GM12891 (cell line): ENCODE results near the gene MTSS2.

Experiments
- DNase-seq: peaks from one replicate; pipeline ENCODE4 v3.0.0; 2011; ENCODE audit warnings: low spot score; ENCODE audit not compliant: insufficient read length
- FAIRE-seq: peaks from 2 replicates; lab custom pipeline; 2011; peaks lifted over from hg19 to GRCh38; lab: Jason Lieb, UNC
- PAX5 ChIP-seq: IDR thresholded peaks from 2 replicates; pipeline ENCODE4 v1.6.1; 2011; ENCODE audit warnings: low read length, moderate library complexity, mild to moderate bottlenecking; ENCODE audit not compliant: insufficient read depth, severe bottlenecking
- POLR2A ChIP-seq: IDR thresholded peaks from 2 replicates; pipeline ENCODE4 v1.6.1; 2011; ENCODE audit warnings: low read depth, low read length, control low read depth
- POLR2AphosphoS5 ChIP-seq: IDR thresholded peaks from 2 replicates; pipeline ENCODE4 v1.6.1; 2011; ENCODE audit warnings: low read depth, low read length, control low read depth
- POU2F2 ChIP-seq: IDR thresholded peaks from 2 replicates; pipeline ENCODE4 v1.6.1; 2011; ENCODE audit warnings: low read depth, mild to moderate bottlenecking, control low read depth, low read length, moderate library complexity
- SPI1 ChIP-seq: IDR thresholded peaks from 2 replicates; pipeline ENCODE4 v1.6.1; 2011; ENCODE audit warnings: low read depth, low read length, control low read depth
- TAF1 ChIP-seq: IDR thresholded peaks from 2 replicates; pipeline ENCODE4 v1.6.1; 2011; ENCODE audit warnings: low read depth, low read length, control low read depth

Gene MTSS2

GRCh38 chr16:70725912-70726828, 40.3 kb upstream of the MTSS2 start:
- no peak for FAIRE-seq
- DNase-seq, result no peak
- TF ChIP-seq PAX5 (no peak), POLR2A (no peak), POLR2AphosphoS5 (no peak), SPI1 (no peak), POU2F2 (no peak), TAF1 (no peak)

GRCh38 chr16:70725024-70725911, 39.4 kb upstream of the MTSS2 start:
- no peak for FAIRE-seq
- no peak for DNase-seq
- TF ChIP-seq POU2F2 (no peak), TAF1 (no peak), POLR2AphosphoS5 (no peak), POLR2A (no peak), PAX5 (no peak), SPI1 (no peak)

GRCh38 chr16:70724146-70725023, 38.5 kb upstream of the MTSS2 start:
- FAIRE-seq (no peak), DNase-seq (no peak)
- TF ChIP-seq SPI1 (no peak), TAF1 (no peak), POLR2AphosphoS5 (no peak), POU2F2 (no peak), PAX5 (no peak), POLR2A (no peak)

- FAIRE-seq (no peak), DNase-seq (no peak)
- TF ChIP-seq POLR2AphosphoS5 (no peak), POLR2A (no peak), POU2F2 (no peak), PAX5 (no peak), TAF1 (no peak), SPI1 (no peak)
Observed at GRCh38 chr16:70723740-70724145, 37.9 kb upstream of the MTSS2 start.

- FAIRE-seq, result no peak
- TF ChIP-seq PAX5, result no peak
- no peak for TF ChIP-seq SPI1
- no peak for TF ChIP-seq POLR2A
- TF ChIP-seq POU2F2, result no peak
- no peak for TF ChIP-seq TAF1
Observed at GRCh38 chr16:70721202-70721963, 35.5 kb upstream of the MTSS2 start.

GRCh38 chr16:70720425-70721201, 34.8 kb upstream of the MTSS2 start:
- DNase-seq (no peak), FAIRE-seq (no peak)
- no peak for TF ChIP-seq TAF1
- TF ChIP-seq PAX5, result no peak
- no peak for TF ChIP-seq POLR2A
- TF ChIP-seq POU2F2, result no peak
- TF ChIP-seq SPI1, result no peak

More at GRCh38 chr16:70721202-70721963, 35.5 kb upstream of the MTSS2 start:
- DNase-seq, result no peak

- DNase-seq (no peak), FAIRE-seq (no peak)
- no peak for TF ChIP-seq POLR2AphosphoS5
- TF ChIP-seq TAF1, result no peak
- TF ChIP-seq POU2F2, result no peak
- TF ChIP-seq SPI1, result no peak
- no peak for TF ChIP-seq PAX5
- no peak for TF ChIP-seq POLR2A
Observed at GRCh38 chr16:70717065-70717464, 31.2 kb upstream of the MTSS2 start.

GRCh38 chr16:70715860-70716357, 30.1 kb upstream of the MTSS2 start:
- DNase-seq, result no peak
- no peak for TF ChIP-seq POLR2A
- TF ChIP-seq POLR2AphosphoS5, result no peak
- no peak for TF ChIP-seq PAX5
- TF ChIP-seq POU2F2, result no peak
- no peak for TF ChIP-seq SPI1
- no peak for TF ChIP-seq TAF1
- FAIRE-seq, result no peak
